Measurements from ENCODE around the gene ADAMTSL1.

Gene ADAMTSL1

DNA sequence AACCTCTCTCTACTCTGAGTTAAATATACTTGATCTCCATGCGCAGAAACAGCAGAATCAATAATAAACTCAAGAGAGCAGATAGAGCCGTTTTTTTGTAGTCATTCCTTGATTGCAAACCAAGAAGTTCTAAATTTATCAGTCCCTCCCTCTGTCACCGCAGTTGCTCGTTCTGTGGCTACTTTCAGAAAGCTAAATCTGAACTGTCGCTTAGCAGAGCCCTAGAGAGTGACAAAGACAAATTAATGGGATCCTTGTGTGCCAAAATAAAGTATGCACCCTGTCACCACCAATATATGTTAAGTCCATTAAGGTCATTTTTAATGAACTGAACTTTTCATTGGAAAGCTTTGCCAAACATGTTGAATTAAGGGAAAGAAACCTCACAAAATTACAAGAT, 218.3 kb downstream of the ADAMTSL1 start:
- no peak overlapping the region for H3K4me3 ChIP-seq (ENCODE audit: insufficient read depth, low read length, poor library complexity, severe bottlenecking)
- H3K79me2 ChIP-seq (ENCODE audit: insufficient read depth, low read length), result no peaks in the 10 kb centered on the region
- no peak overlapping the region for H3K9ac ChIP-seq (ENCODE audit: low read length)

DNA sequence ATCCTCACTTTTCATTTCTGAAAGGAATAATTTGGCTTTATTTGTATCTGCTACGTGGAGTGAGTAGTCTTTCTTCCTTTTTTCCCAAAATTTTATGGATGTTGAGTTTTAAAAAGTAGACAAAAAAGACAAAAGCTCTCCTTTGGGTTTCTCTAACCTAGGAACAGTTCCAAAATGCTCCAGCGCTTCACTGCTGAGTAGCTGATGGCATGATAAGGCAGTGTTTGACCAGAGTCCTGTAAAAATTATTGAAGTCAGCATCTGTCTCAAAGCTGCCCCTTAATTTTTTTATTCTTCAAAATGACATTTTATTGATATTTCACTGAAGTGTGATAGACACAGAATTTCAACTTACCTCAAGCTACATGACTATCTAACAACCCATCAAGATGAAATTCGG, 219.0 kb downstream of the ADAMTSL1 start:
- H4K20me1 ChIP-seq (ENCODE audit: low read depth, low read length), result no peaks in the 10 kb centered on the region
- no peaks in the 10 kb centered on the region for H3K9me2 ChIP-seq (replicated peaks; ENCODE audit: insufficient read depth, low read length)
- H3K27ac ChIP-seq (ENCODE audit: low read depth, low read length), result no peak overlapping the region
- H3K9ac ChIP-seq (ENCODE audit: low read length), result no peak overlapping the region
- H3K27me3 ChIP-seq (ENCODE audit: low read length), result no peaks in the 10 kb centered on the region
- no peaks in the 10 kb centered on the region for H3F3A ChIP-seq (ENCODE audit: insufficient read depth)
- no peak for TF ChIP-seq EZH2phosphoT487 (conservative IDR thresholded peaks at IDR 0.05; ENCODE audit: low read length)
- TF ChIP-seq, protein P1, sequence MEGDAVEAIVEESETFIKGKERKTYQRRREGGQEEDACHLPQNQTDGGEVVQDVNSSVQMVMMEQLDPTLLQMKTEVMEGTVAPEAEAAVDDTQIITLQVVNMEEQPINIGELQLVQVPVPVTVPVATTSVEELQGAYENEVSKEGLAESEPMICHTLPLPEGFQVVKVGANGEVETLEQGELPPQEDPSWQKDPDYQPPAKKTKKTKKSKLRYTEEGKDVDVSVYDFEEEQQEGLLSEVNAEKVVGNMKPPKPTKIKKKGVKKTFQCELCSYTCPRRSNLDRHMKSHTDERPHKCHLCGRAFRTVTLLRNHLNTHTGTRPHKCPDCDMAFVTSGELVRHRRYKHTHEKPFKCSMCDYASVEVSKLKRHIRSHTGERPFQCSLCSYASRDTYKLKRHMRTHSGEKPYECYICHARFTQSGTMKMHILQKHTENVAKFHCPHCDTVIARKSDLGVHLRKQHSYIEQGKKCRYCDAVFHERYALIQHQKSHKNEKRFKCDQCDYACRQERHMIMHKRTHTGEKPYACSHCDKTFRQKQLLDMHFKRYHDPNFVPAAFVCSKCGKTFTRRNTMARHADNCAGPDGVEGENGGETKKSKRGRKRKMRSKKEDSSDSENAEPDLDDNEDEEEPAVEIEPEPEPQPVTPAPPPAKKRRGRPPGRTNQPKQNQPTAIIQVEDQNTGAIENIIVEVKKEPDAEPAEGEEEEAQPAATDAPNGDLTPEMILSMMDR (IDR thresholded peaks at IDR 0.05; ENCODE audit: insufficient read depth, low read length, poor library complexity, severe bottlenecking), result no peak
- H2AFZ ChIP-seq (ENCODE audit: low read depth, low read length, severe bottlenecking), result no peak overlapping the region
- no peak overlapping the region for H3K4me2 ChIP-seq (ENCODE audit: low read depth, low read length, poor library complexity, severe bottlenecking)
- H3K4me3 ChIP-seq (ENCODE audit: insufficient read depth, low read length, poor library complexity, severe bottlenecking), result no peak overlapping the region
- H3K36me3 ChIP-seq (ENCODE audit: low read length), result no peaks in the 10 kb centered on the region
- peaks cover 10% of the 10 kb centered on the region for H3K9me3 ChIP-seq (ENCODE audit: insufficient read depth, low read length)
- H3K79me2 ChIP-seq (ENCODE audit: insufficient read depth, low read length), result no peaks in the 10 kb centered on the region

More for the DNA sequence above, 218.3 kb downstream of the ADAMTSL1 start:
- no peaks in the 10 kb centered on the region for H4K20me1 ChIP-seq (ENCODE audit: low read depth, low read length)
- H3K9me2 ChIP-seq (replicated peaks; ENCODE audit: insufficient read depth, low read length), result no peaks in the 10 kb centered on the region
- H3K9me3 ChIP-seq (ENCODE audit: insufficient read depth, low read length), result peaks cover 10% of the 10 kb centered on the region
- H3K27ac ChIP-seq (ENCODE audit: low read depth, low read length), result no peak overlapping the region
- H3K4me2 ChIP-seq (ENCODE audit: low read depth, low read length, poor library complexity, severe bottlenecking), result no peak overlapping the region
- no peak overlapping the region for H2AFZ ChIP-seq (ENCODE audit: low read depth, low read length, severe bottlenecking)
- H3F3A ChIP-seq (ENCODE audit: insufficient read depth), result no peaks in the 10 kb centered on the region
- TF ChIP-seq, protein P1 (IDR thresholded peaks at IDR 0.05; ENCODE audit: insufficient read depth, low read length, poor library complexity, severe bottlenecking), result no peak
- no peak for TF ChIP-seq EZH2phosphoT487 (conservative IDR thresholded peaks at IDR 0.05; ENCODE audit: low read length)
- H3K27me3 ChIP-seq (ENCODE audit: low read length), result no peaks in the 10 kb centered on the region
- H3K36me3 ChIP-seq (ENCODE audit: low read length), result no peaks in the 10 kb centered on the region

GRCh38 chr9:18694959-18695668, 221.2 kb downstream of the ADAMTSL1 start:
- H3K9me2 ChIP-seq (replicated peaks; ENCODE audit: insufficient read depth, low read length), result no peaks in the 10 kb centered on the region
- no peaks in the 10 kb centered on the region for H3K27me3 ChIP-seq (ENCODE audit: low read length)
- no peak overlapping the region for H3K4me2 ChIP-seq (ENCODE audit: low read depth, low read length, poor library complexity, severe bottlenecking)
- no peak overlapping the region for H3K27ac ChIP-seq (ENCODE audit: low read depth, low read length)
- H3K79me2 ChIP-seq (ENCODE audit: insufficient read depth, low read length), result no peaks in the 10 kb centered on the region
- TF ChIP-seq EZH2phosphoT487 (conservative IDR thresholded peaks at IDR 0.05; ENCODE audit: low read length), result no peak
- TF ChIP-seq, protein P1 (IDR thresholded peaks at IDR 0.05; ENCODE audit: insufficient read depth, low read length, poor library complexity, severe bottlenecking), result no peak
- H3K4me3 ChIP-seq (ENCODE audit: insufficient read depth, low read length, poor library complexity, severe bottlenecking), result no peak overlapping the region
- H4K20me1 ChIP-seq (ENCODE audit: low read depth, low read length), result no peaks in the 10 kb centered on the region
- H3K9me3 ChIP-seq (ENCODE audit: insufficient read depth, low read length), result peaks cover 10% of the 10 kb centered on the region
- no peak overlapping the region for H2AFZ ChIP-seq (ENCODE audit: low read depth, low read length, severe bottlenecking)
- H3K9ac ChIP-seq (ENCODE audit: low read length), result no peak overlapping the region
- H3K36me3 ChIP-seq (ENCODE audit: low read length), result no peaks in the 10 kb centered on the region
- H3F3A ChIP-seq (ENCODE audit: insufficient read depth), result no peaks in the 10 kb centered on the region

Measured in SU-DHL-6 (cell line).